Activated CD4-positive, alpha-beta T cell treated with anti-CD3 and anti-CD28 coated beads, Interleukin-2, Interleukin-6, amounts not matched to agents 100 ng/mL and 50 ng/mL, durations not matched to agents 16 hours and 8 hours (primary cell): ENCODE data around the gene HACD2.

Experiments used
- DNase-seq: peaks from one replicate; pipeline ENCODE4 v3.0.0-alpha.2; 2020

HACD2 gene

DNA sequence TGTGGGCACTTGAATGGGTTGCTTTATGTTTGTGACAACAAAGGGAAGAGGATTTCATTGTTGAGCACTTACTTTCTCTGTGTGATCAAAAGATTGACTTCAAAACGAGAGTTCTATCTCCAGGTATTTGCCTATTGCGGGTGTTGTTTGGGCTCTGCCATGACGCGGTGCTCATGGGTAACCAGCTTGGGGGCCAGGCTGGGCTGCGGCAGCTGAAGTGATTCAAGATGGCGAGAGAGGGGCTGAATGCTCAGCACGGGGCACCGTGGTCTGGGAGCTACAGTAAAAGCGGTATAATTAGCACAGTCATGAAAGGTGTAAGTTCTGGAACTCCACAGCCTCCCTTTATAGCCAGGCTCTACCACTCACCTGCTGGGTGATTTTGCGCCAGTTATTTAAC, 105.0 kb downstream of the HACD2 start:
- no peak for DNase-seq

GRCh38 chr3:123478314-123478713, 106.5 kb downstream of the HACD2 start:
- no peak for DNase-seq

DNA sequence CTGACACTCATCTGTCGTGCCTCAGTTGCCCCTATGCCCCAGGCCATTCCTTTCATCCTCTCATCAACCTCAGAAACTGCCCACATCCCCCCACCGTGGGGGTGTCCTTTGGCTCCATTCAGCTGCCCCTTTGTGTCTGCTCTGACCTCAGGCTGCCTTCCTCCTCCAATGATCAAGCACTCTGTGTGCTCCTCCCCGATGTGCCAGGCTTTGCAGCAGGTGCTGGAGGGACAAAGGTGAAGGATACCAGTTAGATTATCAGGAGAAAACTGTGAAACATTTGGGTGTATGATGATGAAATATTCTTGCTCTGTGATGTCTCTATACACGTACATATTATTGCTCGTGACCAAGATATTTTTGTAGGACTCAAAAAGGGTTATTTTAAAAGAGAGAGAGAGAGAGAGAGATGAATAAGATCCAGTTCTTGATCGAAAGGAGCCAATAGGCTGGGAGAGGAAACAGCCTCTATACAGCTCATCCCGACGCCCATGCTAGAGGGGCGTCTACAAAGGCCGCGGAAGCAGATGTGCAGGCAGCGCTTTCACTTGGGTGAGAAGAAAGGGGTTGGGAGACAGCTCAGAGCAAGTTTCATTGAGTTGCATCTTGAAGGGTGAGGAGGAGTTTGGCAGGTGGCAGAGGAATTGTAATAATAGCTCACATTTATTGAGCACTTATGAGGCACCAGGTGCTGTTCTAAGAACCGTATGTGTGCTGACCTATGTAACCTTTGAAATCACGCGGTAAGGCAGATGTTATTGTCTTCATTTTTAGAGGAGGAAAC, 107.7 kb downstream of the HACD2 start:
- DNase-seq: no peak

DNA sequence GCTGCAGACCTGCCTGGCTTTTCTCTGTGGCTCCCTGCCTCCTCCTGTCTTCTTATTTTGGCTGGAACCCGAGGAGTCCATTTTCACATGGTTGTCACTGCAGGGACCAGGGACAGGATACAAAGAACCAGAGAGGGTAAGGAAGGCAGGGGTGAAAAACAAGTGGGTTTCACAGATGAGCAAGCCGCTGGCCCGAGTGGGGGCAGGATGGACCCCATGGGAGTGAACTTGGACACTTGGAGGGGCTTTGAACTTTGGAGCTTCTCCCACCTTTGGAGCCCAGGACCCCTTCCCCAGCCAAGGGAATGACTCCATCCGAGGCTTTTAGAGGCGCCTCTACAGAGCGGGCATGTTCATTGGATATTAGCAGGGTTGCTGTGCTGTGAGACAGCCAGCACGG, 109.1 kb downstream of the HACD2 start:
- DNase-seq: no peak

GRCh38 chr3:123471106-123471505, 113.7 kb downstream of the HACD2 start:
- no peak for DNase-seq

DNA sequence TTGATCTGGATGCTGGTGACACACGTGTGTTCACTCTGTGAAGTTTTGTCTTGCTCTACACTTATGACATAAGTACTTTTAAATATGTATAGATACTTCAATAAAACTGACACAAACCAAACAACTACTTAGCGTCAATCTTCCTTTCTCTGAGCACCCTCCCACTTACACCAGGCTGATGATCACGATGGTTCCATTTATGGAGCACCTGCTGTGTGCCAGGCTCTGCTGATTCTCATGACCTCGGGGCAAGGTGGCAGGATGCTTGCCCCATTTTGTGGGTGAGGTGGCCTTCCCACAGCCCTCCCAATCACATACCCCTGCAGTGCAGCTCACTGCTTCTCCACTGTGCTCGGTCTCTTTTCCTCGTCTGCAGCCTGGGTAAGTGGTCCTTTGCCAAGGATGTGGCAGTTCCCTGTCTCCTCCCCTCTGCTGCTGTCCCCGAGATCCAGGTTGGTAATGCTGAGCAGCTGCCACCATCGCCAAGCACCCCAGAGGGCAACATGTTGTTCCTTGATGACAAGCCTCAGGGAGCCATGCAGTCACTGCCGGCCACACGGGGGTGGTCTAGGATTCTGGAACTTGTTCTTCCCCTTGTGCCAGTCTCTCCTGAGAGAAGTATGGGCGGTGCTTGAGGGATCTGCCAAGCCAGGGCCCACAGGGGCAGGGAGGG, 115.4 kb downstream of the HACD2 start:
- DNase-seq: no peak

- DNase-seq: no peak
Measured at GRCh38 chr3:123467046-123467445, 117.8 kb downstream of the HACD2 start.

DNA sequence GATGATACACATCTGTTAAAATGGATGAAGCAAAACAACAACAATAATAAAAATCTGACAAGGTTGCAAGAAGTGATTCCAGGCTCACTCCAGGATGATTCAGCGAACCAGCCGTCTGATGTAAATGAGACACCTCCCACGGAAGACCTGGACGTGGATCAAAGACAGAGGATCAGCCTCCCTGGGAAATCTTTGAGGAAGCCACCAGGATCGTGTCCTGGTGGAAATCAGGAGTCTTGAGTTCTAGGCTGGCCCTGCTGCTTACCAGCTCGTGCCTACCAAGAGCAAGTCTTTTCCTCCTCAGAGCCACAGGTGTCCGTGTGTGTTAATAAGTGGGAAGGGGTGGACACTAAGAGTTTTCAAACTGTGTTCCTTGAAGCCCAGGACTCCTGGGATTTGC, 120.6 kb downstream of the HACD2 start:
- DNase-seq: no peak

DNA sequence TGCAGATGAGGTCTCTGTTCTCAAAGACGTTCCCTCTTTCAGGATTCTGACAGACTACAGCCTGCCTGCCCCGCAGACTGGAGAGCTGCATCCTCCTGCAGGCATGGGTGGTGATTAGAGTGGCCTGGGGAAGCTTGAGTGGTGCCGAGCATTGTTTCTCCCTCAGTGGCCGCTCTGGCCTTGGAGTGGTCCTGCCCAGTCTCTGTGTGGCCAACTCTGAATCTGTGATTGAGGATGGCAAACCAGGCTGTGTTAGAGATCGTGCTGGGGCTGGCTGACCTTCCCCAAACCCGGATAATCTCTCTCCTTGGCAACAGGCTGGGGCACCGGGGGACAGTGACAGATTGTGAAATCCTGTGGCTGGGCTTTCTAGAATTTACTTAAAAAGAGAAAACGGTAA, 125.0 kb downstream of the HACD2 start:
- no peak for DNase-seq

GRCh38 chr3:123458255-123458654, 126.6 kb downstream of the HACD2 start:
- DNase-seq: no peak

GRCh38 chr3:123457841-123458240, 127.0 kb downstream of the HACD2 start:
- DNase-seq: no peak

DNA sequence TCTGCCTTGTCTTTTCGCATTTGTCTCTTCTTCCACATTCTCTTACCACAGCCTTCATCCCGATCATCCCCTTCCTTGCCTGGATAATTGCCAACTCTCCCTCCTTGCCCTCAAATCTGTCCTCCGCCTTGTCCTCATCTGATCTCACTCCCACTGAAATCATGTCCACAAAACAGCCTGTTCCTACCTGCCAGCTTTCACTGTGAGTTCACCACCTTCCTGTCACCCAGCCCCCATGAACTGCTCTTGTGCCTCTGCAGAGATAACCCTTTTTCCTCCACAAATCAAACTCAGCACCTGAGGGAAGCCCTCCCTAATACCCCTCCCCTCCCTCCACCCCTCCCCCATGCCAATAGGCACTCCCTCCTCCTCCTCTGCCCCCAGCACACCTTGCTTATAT, 131.2 kb downstream of the HACD2 start:
- no peak for DNase-seq

- DNase-seq: no peak
Measured at GRCh38 chr3:123451186-123451585, 133.7 kb downstream of the HACD2 start.

DNA sequence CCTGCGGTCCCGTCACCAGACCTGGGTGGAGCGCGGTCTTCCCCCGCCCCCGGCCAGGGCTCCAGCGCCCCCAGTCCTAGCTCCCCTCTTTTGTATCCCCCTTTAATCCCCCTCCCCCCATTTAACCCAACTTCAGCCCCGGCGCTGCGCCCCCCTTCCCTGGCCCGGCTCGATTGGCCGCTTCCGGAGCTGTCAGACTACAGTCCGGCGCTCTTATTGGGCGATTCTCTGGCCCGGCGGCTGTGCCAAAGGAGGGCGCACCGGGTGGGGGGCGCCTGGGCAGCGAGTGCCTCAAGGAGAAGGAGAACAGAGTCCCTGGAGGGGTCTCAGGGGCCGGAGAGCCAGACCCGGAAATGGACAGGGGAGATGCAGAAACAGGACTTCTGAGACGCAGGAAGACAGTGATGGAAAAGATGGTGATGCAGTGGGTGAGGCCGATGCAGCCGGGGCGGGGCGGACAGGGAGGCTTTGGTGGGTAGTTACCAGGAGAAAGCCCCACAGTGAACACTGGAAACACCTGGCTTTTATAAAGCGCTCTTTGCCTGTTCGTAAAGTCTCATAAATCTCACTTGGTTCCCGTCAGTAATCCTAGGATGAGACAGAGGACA, 134.8 kb downstream of the HACD2 start:
- no peak for DNase-seq

GRCh38 chr3:123449102-123449996, 135.5 kb downstream of the HACD2 start:
- peak; percentile 9 for DNase-seq

- no peak for DNase-seq
Measured at GRCh38 chr3:123448536-123449101, 136.2 kb downstream of the HACD2 start, which contains the start of gene ADCY5. TSS of gene ADCY5 (minus strand) at chr3:123449090. CDS start at chr3:123448545, 545 bp downstream.

DNA sequence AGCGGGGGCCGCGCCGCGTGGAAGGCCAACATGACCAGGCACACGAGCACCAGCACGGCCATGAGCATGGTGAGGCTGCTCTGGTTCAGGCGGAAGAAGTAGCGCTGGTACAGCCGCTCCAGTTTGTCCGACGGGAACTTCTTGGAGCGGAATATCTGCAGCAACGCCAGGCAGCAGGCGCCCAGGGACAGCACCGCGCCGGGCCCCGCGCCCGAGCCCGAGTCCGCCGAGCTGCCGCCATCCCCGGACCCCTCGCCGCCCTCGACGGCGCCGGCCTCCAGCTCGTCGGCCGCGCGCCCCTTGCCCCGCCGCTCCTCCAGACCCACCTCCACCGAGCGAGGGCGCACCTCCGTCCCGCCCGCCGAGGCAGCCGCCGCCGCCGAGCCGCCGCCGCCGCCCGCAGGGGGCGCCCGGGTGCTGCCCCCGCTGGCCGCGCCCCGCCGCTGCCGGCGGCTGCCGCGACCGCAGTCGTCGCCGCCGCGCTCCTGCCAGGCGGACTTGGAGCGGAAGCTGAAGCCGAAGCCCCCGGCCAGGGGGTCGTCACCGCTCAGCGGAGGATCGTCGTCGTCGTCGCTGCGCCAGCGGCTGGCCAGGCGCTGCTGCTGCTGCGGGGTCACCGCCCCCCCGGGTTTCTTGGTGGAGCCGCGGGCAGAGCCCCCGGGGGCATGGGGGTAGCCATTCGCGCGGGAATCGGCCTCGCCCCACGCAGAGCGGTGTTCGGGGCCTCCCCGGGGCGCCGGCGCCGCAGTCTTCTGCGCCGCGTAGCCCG, 136.9 kb downstream of the HACD2 start:
- peak; percentile 61 for DNase-seq

- no peak for DNase-seq
Measured at GRCh38 chr3:123447416-123447748, 137.5 kb downstream of the HACD2 start.

- DNase-seq: no peak
Measured at GRCh38 chr3:123446610-123447109, 138.2 kb downstream of the HACD2 start.

- DNase-seq: no peak
Measured at GRCh38 chr3:123446210-123446609, 138.6 kb downstream of the HACD2 start.

DNA sequence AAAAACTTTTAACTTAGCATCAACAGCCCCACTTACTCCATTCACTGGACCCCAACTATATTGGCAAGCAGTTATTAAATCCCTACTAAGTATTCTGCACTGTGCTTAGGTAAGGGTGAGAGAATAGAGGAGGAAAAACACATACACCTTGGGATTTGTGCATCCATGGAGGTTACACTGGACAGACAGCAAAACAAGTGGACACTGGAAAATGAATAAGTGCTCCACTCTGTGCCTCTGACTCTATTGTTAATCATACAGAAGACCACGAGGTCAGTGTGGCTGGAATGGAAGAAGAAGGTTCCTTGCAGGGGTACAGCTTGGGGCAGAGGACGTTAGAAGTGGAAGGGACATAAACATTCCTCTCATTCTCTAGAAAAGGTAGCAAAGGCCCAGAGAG, 139.2 kb downstream of the HACD2 start:
- DNase-seq: no peak

DNA sequence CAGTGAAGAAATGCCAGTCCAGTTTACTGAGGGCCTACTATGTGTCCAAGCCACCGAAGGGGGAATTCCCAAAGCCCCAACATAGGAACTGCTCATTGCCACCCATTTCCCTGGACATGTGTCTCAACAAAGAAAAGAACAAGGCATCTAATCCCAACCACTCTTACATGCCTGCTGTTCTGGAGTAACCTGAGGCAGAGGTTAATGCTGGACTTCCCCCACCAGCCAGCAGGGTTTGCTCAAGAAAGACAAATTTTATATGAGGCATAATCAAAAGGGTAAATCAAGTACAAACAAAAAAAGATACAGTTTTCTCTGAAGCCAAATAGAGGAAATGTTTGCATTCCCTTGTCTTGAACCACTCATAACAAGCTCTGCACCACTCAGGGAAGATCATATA, 140.1 kb downstream of the HACD2 start:
- DNase-seq: no peak
